Natural killer cell treated with Interleukin-12 subunit alpha and Interleukin-12 subunit beta and Interleukin-15 and Interleukin-18, amount 100 ng/mL, for 72 hours (primary cell): ENCODE measurements around the gene RPL13. TPM values are rescaled to one million over a fixed set of nuclear protein-coding genes. Genes with fewer than 3 reads are reported as not detected.

Source experiments
- ATAC-seq, 2 donors: fragments of 150-1000 bp; cut with Tn5 transposase in 1 of 2; sonication (Bioruptor Pico), chemical (Tn5 transposase) in 1 of 2; 2 replicates each; pipeline ENCODE4 v1.10.0; 2021
- DNase-seq: peaks from one replicate; pipeline ENCODE4 v3.0.0; 2022; ENCODE audit warnings: low spot score
- H3K27ac Mint-ChIP-seq, 2 donors: 1 replicate in 1 of 2; 2 replicates in 1 of 2; pipeline ENCODE4 v1.8.0; 2022; ENCODE audit warnings: mixed read lengths in 2 of 2, mild to moderate bottlenecking in 1 of 2, moderate library complexity in 1 of 2
- H3K27me3 Mint-ChIP-seq, 2 donors: 1 replicate in 1 of 2; 2 replicates in 1 of 2; pipeline ENCODE4 v1.8.0; 2022; ENCODE audit warnings: mixed read lengths in 2 of 2
- H3K36me3 Mint-ChIP-seq: one replicate; pipeline ENCODE4 v1.8.0; 2022; ENCODE audit warnings: mixed read lengths
- H3K4me1 Mint-ChIP-seq, 2 donors: 1 replicate in 1 of 2; 2 replicates in 1 of 2; pipeline ENCODE4 v1.8.0; 2022; ENCODE audit warnings: low read depth in 2 of 2, mixed read lengths in 2 of 2, mild to moderate bottlenecking in 1 of 2
- H3K4me3 Mint-ChIP-seq: one replicate; pipeline ENCODE4 v1.8.0; 2022; ENCODE audit warnings: mixed read lengths
- H3K9me3 Mint-ChIP-seq: 2 replicates; pipeline ENCODE4 v1.8.0; 2022; ENCODE audit warnings: mixed read lengths
- total RNA-seq, 2 donors: library from RNA; stranded (reverse); gene quantifications; one replicate each; pipeline ENCODE4 v1.2.3, GENCODE V29; 2022

Gene RPL13
- 1,000 to 10,000 TPM; 1,294 to 1,944 TPM for total RNA-seq

DNA sequence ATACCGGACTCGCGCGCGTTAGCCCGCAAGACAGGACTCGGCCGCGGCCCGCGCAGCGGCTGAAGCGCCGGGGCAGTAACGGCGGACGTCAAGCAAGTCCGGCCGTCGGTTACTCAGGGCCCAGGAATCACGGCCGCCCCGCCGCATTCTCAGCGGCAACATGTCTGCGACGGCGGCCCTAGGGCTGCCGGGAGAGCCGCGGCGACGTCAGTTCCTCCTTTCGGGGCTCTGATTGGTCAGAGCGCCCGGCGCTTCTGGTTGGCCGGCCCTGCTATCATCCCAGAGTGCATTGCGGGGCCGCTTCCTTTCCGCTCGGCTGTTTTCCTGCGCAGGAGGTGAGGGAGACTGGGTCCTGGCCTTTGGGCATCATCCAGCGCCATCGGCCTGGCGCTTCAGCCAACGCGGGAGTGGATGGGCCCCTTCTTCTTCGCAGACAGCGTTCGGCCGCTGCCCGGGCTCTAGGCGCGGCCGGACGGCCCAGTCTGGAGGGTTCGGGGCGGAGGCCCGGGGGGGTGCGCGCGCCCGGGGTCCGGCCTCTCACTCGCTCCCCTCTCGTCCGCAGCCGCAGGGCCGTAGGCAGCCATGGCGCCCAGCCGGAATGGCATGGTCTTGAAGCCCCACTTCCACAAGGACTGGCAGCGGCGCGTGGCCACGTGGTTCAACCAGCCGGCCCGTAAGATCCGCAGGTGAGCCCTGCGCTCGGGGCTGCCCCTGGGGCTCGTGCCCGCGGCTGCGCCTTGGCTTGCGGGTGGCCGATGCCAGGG is at the start of gene RPL13:
Gene RPL13 (plus strand): TSS at position 305 of the 764 bp plus-strand sequence. CDS start 278 bp downstream, at position 583.
- Mint-ChIP-seq H3K36me3 (peaks cover 23% of the 10 kb centered on the region), H3K27me3 (no peaks in the 10 kb centered on the region), H3K4me3 (peak within 1 kb of the TSS; percentile 95), H3K27ac (peak within 1 kb of the TSS; percentile 93 to 99), H3K9me3 (no peaks in the 10 kb centered on the region), H3K4me1 (peaks cover 36 to 38% of the 10 kb centered on the region in 2 donors)
- ATAC-seq = peak; percentile 95 to 99
- DNase-seq = peak; percentile 94

- Mint-ChIP-seq H3K36me3 (peaks cover 7% of the 10 kb centered on the region), H3K27me3 (no peaks in the 10 kb centered on the region), H3K4me3 (peak overlapping the region; percentile 36), H3K4me1 (peaks cover 8 to 10% of the 10 kb centered on the region in 2 donors), H3K27ac (peak overlapping the region in 1 of 2 donors; percentile 48), H3K9me3 (no peaks in the 10 kb centered on the region)
- DNase-seq = no peak
- no peak for ATAC-seq
Observed at GRCh38 chr16:89511374-89511773, 49.1 kb upstream of the RPL13 start.

DNA sequence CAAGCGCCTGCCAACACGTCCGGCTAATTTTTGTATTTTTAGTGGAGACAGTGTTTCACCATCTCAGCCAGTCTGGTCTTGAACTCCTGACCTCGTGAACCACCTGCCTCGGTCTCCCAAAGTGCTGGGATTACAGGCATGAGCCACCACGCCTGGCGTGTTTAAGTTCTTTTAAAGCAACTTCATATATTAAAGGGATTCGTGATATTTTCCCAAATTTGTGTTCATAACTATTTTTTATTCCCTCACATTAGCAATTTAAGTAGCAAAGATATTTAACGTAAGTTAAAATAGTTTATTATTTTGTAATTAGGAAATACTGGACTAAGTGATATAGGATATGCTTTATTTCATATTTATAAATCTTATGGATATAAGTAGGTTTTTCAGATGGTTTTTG is 48.0 kb upstream of the RPL13 start:
- H3K36me3 Mint-ChIP-seq = peaks cover 7% of the 10 kb centered on the region
- DNase-seq (no peak), ATAC-seq (no peak)
- no peaks in the 10 kb centered on the region for H3K9me3 Mint-ChIP-seq
- H3K4me1 Mint-ChIP-seq = peaks cover 0 to 3% of the 10 kb centered on the region in 2 donors
- H3K27ac Mint-ChIP-seq = no peak overlapping the region
- no peak overlapping the region for H3K4me3 Mint-ChIP-seq
- no peaks in the 10 kb centered on the region for H3K27me3 Mint-ChIP-seq

DNA sequence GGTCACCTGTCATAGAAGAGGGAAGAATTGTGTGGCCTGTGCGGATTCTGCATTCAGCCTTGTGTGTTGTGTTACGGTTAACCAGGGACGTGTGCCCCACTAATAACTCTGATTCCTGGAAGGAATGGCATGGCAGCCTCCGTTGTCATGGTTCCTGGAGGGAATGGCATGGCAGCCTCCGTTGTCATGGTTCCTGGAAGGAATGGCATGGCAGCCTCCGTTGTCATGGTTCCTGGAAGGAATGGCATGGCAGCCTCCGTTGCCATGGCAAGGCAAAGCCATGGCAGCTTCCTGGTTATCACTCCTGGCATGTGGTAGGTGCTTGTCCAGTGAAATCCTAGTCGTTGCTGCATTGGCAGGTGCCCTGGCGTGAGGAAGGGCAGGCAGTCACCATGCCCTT is 43.4 kb upstream of the RPL13 start:
- no peak for ATAC-seq
- Mint-ChIP-seq H3K4me1 (peaks cover 0 to 9% of the 10 kb centered on the region in 2 donors), H3K36me3 (peaks cover 16% of the 10 kb centered on the region), H3K9me3 (no peaks in the 10 kb centered on the region), H3K4me3 (no peak overlapping the region), H3K27ac (no peak overlapping the region), H3K27me3 (no peaks in the 10 kb centered on the region)
- no peak for DNase-seq

- Mint-ChIP-seq H3K27ac (no peak overlapping the region), H3K4me1 (peaks cover 0 to 11% of the 10 kb centered on the region in 2 donors), H3K4me3 (no peak overlapping the region), H3K27me3 (no peaks in the 10 kb centered on the region), H3K36me3 (peaks cover 9% of the 10 kb centered on the region), H3K9me3 (no peaks in the 10 kb centered on the region)
- ATAC-seq (no peak), DNase-seq (no peak)
Observed at GRCh38 chr16:89519881-89520280, 40.6 kb upstream of the RPL13 start.

- DNase-seq (no peak), ATAC-seq (no peak)
- Mint-ChIP-seq H3K36me3 (peaks cover 14% of the 10 kb centered on the region), H3K9me3 (no peaks in the 10 kb centered on the region), H3K4me3 (no peak overlapping the region), H3K4me1 (peaks cover 0 to 11% of the 10 kb centered on the region in 2 donors), H3K27me3 (no peaks in the 10 kb centered on the region), H3K27ac (no peak overlapping the region)
Observed at GRCh38 chr16:89522287-89522686, 38.2 kb upstream of the RPL13 start.

DNA sequence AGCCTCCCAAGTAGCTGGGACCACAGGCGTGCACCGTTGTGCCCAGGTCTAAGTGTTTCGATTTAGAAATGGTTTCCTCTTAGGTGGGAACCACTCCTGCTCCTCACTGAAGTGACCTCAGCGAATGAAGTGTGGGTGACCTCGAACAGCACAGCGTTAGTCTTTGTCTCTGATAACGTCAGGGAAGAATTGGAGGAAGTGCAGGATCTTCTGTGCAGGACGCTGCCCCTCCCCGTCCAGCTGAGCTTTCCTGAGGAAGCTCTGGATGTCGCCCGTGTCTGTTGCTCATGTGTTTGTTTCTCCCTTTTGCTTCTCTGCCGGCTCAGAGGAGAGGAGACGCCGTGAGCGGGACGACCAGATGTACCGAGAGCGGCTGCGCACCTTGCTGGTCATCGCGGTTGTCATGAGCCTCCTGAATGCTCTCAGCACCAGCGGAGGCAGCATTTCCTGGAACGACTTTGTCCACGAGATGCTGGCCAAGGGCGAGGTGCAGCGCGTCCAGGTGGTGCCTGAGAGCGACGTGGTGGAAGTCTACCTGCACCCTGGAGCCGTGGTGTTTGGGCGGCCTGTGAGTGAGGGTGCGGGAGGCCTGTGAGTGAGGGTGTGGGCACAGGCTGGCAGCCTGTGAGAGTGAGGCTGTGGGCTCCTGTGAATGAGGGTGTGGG is 36.7 kb upstream of the RPL13 start:
- no peak overlapping the region for H3K4me3 Mint-ChIP-seq
- H3K4me1 Mint-ChIP-seq = peaks cover 0 to 11% of the 10 kb centered on the region in 2 donors
- H3K9me3 Mint-ChIP-seq = no peaks in the 10 kb centered on the region
- H3K27ac Mint-ChIP-seq = no peak overlapping the region
- H3K36me3 Mint-ChIP-seq = peaks cover 6% of the 10 kb centered on the region
- DNase-seq (no peak), ATAC-seq (no peak)
- no peaks in the 10 kb centered on the region for H3K27me3 Mint-ChIP-seq

- Mint-ChIP-seq H3K27ac (no peak overlapping the region), H3K27me3 (no peaks in the 10 kb centered on the region), H3K36me3 (peaks cover 10% of the 10 kb centered on the region), H3K9me3 (no peaks in the 10 kb centered on the region), H3K4me3 (no peak overlapping the region), H3K4me1 (peaks cover 0 to 7% of the 10 kb centered on the region in 2 donors)
- DNase-seq (no peak), ATAC-seq (no peak)
Observed at GRCh38 chr16:89525146-89525913, 35.2 kb upstream of the RPL13 start.

GRCh38 chr16:89529097-89529496 is 31.4 kb upstream of the RPL13 start:
- H3K9me3 Mint-ChIP-seq = no peaks in the 10 kb centered on the region
- peaks cover 11% of the 10 kb centered on the region for H3K36me3 Mint-ChIP-seq
- no peak overlapping the region for H3K27ac Mint-ChIP-seq
- DNase-seq (no peak), ATAC-seq (no peak)
- no peak overlapping the region for H3K4me3 Mint-ChIP-seq
- H3K27me3 Mint-ChIP-seq = no peaks in the 10 kb centered on the region
- peaks cover 2 to 3% of the 10 kb centered on the region in 2 donors for H3K4me1 Mint-ChIP-seq

DNA sequence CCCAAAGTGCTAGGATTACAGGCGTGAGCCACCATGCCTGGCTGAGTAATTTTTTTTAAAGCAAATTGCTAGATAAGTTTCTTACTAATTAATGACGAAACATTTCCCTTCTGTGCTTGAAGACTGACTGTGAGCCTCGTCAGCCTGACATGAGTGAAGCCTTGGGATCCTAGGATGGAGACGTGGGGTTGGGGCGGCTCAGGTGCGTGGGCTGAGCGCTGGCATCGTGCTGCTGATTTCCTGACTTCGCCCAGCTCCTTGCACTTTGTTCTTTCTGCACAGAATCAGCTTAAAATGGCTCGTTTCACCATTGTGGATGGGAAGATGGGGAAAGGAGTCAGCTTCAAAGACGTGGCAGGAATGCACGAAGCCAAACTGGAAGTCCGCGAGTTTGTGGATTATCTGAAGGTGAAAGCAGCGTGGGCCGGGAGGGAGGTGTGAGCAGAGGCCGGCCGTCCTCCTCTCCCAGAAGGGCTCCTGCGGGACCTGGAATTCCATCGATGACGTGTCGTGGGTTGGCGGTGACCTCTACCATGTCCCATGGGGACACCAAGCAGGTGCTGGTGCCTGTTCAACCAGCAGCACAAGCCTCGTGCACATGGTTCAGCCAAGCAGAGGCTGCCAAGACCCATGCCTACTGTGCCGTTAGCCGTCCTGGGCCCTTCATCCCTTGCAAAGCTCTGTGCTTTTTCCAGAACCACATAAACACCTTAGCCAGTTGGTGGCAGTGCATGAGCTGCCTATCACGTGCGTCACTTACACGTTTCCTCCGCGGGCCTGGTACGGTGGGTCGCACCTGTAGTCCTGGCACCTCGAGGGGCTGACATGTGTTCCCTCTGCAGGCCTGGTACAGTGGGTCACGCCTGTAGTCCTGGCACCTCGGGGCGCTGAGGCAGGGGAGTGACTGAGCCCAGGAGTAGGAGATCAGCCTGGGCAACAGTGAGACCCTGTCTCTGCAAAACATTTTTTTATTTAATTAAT is 29.8 kb upstream of the RPL13 start:
- Mint-ChIP-seq H3K36me3 (peaks cover 21% of the 10 kb centered on the region), H3K9me3 (no peaks in the 10 kb centered on the region), H3K4me1 (peaks cover 11 to 15% of the 10 kb centered on the region in 2 donors), H3K27me3 (no peaks in the 10 kb centered on the region), H3K27ac (no peak overlapping the region), H3K4me3 (no peak overlapping the region)
- DNase-seq (no peak), ATAC-seq (no peak)

GRCh38 chr16:89531821-89532526 is 28.5 kb upstream of the RPL13 start:
- H3K27me3 Mint-ChIP-seq = no peaks in the 10 kb centered on the region
- no peaks in the 10 kb centered on the region for H3K9me3 Mint-ChIP-seq
- DNase-seq (no peak), ATAC-seq (no peak)
- H3K4me1 Mint-ChIP-seq = peaks cover 11 to 15% of the 10 kb centered on the region in 2 donors
- H3K36me3 Mint-ChIP-seq = peaks cover 19% of the 10 kb centered on the region
- no peak overlapping the region for H3K27ac Mint-ChIP-seq
- H3K4me3 Mint-ChIP-seq = no peak overlapping the region

DNA sequence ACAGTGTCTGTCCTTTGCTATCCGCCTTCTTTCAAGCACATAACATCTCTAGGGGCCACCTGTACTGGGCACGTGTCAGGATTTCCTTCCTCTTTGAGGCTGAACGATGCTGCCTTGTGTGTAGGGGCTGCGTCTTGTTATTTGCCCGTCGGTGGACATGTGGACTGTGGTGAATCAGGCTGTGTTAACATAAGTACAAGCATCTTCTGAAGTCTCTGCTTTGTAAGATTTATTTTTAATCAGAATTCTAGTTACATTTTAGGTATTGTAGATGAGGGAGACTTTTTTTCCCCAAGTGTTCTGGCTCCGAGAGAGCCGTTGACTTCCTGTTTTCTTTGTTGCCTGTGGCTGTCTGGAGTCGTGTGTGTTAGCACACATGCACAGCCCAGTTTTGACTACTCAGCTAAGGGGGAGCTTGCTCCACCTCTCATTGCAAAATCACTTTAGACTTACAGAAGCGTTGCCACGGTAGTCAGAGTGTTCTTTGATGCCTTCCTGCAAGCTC is 26.2 kb upstream of the RPL13 start:
- ATAC-seq (peak; percentile 74 to 84), DNase-seq (no peak)
- peak overlapping the region; percentile 12 for H3K4me3 Mint-ChIP-seq
- peaks cover 12% of the 10 kb centered on the region for H3K36me3 Mint-ChIP-seq
- H3K9me3 Mint-ChIP-seq = no peaks in the 10 kb centered on the region
- H3K27ac Mint-ChIP-seq = peak overlapping the region; percentile 79 to 85
- no peaks in the 10 kb centered on the region for H3K27me3 Mint-ChIP-seq
- H3K4me1 Mint-ChIP-seq = peaks cover 11 to 15% of the 10 kb centered on the region in 2 donors
